ENCODE data around the gene USP35.
"Not testable (repeated sequence)": the region's sequence is repeated elsewhere in the genome, so short reads cannot be mapped to it uniquely, and the experiment has no call there.

The USP35 gene

GRCh38 chr11:78217650-78218541, 29.2 kb downstream of the USP35 start:
- DNase-seq (ENCODE audit: low read depth), result no peak

- DNase-seq (ENCODE audit: low read depth), result no peak
These were observed 30.2 kb downstream of the USP35 start for GRCh38 chr11:78218707-78219492.

DNA sequence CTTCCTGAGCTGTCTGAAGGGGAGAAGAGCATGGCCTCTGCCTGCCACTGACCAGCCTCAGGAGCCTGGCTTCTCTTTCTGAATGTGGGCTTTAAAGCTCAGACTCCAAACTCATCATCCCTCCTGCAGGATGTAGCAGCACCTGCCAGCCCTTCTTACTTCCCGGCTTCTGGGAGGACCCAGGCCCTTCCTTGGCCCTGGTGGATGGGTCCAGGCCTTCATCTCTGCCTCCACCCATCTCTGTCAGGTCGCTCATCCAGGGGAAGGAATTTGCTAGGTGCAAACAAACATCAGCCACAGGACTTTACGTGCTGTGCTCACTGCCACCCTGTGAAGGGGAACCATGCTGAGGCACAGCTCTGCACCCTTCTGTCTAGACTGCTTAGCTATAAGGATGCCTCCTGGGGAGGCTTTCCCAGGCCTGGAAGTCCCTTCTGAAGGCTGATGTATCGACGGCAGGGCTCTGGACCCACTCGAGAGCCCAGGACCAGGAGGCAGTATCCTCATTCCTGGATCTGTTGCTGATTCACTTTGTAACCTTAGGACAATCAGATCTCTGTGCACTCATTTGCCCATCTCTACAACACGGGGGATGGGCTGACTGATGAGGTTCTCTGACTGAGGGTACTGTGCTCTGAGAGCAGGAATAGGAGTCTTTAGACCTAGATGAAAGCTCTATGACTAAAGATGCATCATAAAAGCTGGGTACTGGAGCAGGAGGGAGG, 30.9 kb downstream of the USP35 start:
- no peak for DNase-seq (ENCODE audit: low read depth)

DNA sequence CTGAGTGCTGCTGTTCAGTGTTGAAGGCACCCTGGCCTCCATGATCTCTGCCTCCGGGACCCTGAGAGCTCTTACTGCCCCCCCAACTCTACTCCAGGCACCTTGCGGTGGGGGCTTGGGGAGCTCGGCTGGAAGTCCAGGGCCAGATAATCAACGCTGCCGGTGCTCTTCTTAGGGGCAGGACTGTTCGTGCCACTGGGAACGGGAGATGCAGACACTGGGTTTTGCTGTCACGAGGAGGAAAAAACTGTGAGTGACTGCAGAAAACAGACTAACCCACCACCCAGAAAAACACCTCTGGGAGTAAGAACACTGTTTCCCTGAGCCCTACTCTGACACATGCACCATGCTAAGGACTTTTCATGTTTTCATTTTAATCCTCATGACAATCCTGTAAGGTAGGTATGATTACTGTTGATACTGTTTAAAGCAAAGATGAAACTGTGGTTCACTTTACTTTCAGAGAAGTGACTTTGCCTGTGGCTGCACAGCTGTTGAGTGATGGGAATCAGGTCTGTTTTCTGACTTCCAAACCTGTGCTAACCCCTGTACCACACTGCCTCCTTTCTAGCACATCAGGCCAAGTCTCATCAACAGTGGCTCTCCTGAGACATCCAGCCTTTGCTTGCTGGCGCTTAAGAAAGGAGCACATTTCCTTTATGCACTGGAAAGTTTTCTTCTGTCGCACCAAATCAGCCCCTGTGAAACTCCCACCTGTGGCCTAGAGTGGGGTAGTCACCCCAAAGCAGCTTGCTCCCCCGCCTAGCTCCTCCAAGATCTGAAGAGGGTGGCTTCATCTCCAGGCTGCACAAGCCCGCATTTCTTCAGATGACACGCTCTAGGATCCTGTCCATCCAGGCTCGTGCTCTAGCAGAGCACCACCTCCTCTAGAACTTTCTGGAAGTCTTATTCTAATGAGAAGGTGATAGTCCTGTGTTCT, 31.8 kb downstream of the USP35 start:
- DNase-seq (ENCODE audit: low read depth), result no peak

DNA sequence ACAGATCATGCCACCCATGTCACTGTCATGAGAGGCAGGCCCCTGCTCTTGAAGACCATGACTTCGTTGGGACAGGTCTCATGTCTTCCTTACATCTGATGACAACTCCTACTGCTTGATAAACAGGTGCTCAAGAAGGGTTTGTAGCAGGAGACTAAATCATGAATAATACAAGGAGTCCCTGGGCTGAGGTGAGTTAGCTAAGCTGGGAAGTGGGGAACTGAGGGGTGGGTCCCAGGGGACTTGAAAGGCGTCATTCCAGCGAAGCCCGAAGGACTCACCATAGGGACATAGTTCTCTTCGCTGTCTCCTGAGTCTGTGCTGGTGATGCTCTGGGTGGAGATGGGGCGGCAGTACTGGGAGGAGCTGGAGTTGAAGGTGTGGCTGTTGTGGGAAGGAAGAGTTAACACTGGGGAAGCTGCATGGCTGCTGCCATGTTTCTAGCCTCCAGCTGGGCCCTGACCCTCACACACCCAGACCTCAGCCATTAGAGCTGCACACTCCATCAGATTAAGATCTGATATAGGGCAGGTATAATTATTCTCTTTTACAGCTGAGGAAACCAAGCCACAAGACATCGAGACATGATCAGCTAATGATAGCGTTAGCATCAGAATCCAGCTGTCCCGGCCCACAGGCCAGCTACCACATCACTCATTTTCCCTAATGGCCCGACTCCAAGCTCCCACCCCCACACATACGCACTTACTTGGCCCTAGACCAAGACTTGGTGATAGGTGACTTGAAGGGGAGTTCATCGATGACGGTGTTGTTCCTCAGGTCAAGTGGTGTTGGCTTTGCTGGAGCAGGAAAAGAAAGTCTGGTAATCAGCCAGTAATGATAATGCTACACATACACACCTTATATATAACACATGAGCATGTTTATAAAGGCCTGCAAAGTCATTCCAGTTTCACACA, 32.9 kb downstream of the USP35 start:
- no peak for DNase-seq (ENCODE audit: low read depth)

DNA sequence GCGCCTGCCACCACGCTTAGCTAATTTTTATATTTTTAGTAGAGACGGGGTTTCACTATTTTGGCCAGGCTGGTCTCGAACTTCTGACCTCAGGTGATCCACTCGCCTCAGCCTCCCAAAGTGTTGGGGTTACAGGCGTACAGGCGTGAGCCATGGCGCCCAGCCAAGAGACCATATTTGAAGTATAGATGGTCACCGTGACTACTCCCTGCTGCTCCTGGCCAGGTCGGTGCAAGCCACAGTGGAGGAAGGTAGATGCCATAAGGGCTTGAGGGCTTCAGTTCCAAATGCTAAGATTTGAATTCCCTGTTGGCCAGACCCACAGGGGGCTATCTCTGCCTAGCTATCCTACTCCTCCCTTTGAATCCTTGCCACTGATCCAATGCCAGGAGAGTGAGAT, 34.0 kb downstream of the USP35 start:
- DNase-seq (ENCODE audit: low read depth), result not testable (repeated sequence)

GRCh38 chr11:78223320-78223954, 34.7 kb downstream of the USP35 start:
- DNase-seq (ENCODE audit: low read depth), result no peak

GRCh38 chr11:78224506-78224905, 35.8 kb downstream of the USP35 start:
- DNase-seq (ENCODE audit: low read depth), result no peak

GRCh38 chr11:78224906-78225420, 36.2 kb downstream of the USP35 start:
- no peak for DNase-seq (ENCODE audit: low read depth)

DNA sequence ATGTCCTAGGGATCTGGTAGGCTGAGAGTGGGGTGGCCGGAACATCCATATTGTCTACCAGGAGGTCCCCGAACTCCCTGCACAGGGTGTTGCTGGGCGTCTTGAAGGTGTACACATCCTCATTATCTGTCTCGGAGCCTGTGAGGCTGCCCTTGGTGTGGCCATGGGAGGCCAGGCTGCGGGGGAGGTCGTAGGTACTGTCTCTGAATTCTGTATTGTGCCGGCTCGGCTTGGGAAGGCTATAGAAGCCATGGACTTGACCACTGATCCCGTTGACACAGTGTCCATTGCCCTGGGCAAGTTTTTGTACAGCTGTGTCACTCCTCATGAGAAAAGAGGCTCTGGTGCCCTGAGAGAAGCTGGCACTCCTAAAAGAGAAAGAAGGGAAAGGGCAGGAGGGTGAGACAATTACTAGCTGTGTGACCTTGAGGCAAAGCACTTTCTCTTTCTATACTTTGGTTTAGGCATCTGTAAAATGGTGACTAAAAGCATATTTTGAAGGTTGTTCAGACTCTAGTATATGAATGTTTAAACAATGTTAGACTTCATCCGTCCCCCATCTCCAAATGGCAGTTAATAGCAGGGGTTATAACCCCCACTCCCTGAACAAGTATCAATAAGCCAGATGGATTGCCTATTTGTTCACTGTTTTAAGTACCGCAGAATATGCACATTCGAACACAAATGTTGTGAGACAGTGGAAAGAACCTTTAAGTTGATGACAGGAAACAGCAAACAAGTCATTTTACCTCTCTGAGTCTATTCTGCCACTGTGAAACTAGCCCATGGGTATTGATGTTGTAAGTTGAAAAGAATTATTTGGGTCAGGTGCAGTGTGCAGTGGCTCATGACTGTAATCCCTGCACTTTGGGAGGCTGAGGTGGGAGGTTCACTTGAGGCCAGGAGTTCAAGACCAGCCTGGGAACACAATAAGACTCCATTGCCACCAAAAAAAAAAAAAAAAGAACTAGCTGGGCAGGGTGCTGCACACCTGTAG, 38.3 kb downstream of the USP35 start:
- DNase-seq (ENCODE audit: low read depth), result no peak

DNA sequence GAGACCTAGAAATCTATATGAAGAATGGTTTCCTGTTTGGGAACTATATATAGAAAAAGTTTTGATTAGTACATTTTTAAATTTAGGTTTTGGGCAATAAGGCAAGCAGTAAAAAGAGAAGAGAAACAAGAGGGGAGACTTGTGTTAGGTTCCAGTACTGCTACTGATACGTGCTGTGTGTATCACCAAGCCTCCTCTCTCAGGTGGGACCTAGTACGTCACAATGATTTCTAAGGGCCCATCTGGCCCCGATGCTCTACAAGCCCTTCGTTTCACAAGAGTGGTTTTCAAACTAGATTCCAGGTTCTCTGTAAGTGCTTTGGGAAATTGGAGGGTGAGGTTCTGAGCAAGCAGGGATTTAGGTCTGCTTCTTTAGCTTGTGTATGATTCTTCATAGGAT, 39.2 kb downstream of the USP35 start:
- DNase-seq (ENCODE audit: low read depth), result no peak

DNA sequence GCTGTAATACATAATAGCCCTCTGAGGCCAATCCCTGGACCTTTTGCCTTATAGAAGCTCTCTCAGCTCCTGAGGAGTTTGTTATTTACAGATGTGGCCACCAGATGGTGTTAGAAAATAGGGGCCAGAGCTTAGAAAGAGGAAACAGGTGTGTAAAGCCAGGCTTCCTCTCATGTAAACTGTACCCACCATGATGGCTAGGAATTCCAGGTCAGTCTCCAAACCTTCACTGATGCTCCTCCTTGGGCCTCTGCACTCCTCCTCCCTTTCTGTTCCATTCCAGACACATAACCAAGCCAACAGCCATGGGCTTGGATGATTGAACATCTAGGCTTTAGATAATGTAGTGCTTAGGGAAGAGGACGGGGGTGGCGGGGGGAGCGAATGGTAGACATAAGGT, 39.7 kb downstream of the USP35 start:
- no peak for DNase-seq (ENCODE audit: low read depth)

- DNase-seq (ENCODE audit: low read depth), result no peak
These were observed 40.4 kb downstream of the USP35 start for GRCh38 chr11:78229106-78229505.

GRCh38 chr11:78230161-78230877, 41.6 kb downstream of the USP35 start:
- no peak for DNase-seq (ENCODE audit: low read depth)

- DNase-seq (ENCODE audit: low read depth), result no peak
These were observed 43.3 kb downstream of the USP35 start for GRCh38 chr11:78231962-78232501.

GRCh38 chr11:78233046-78233445, 44.3 kb downstream of the USP35 start:
- not testable (repeated sequence) for DNase-seq (ENCODE audit: low read depth)

GRCh38 chr11:78234006-78234405, 45.3 kb downstream of the USP35 start:
- DNase-seq (ENCODE audit: low read depth), result no peak
